Adrenal gland (tissue), 12 donors: ENCODE measurements around the gene KIFC1. TPM values are rescaled to one million over a fixed set of nuclear protein-coding genes. Genes with fewer than 3 reads are reported as not detected.

Source experiments
- DNase-seq, 7 donors: peaks; one replicate each; pipeline ENCODE4 v3.0.0-alpha.2; 2019 to 2020
- H3K27ac ChIP-seq, 5 donors: fragments of 200-600 bp; sonication (generic) in 4 of 5; 1 replicate in 3 of 5; 2 replicates in 2 of 5; pipeline versions ENCODE4 v1.5.1 to v1.8.0; 2016 to 2020; ENCODE audit warnings: mild to moderate bottlenecking in 1 of 5
- H3K27me3 ChIP-seq: fragments of 200-600 bp; 2 replicates; pipeline ENCODE4 v1.8.0; 2021
- H3K36me3 ChIP-seq, 2 donors: fragments of 200-600 bp; replicated peaks in 1 of 2; 1 replicate in 1 of 2; 2 replicates in 1 of 2; pipeline versions ENCODE4 v1.5.1 to v1.8.0; 2018 to 2022
- H3K4me1 ChIP-seq, 2 donors: fragments of 200-600 bp; replicated peaks in 1 of 2; 1 replicate in 1 of 2; 2 replicates in 1 of 2; pipeline versions ENCODE4 v1.5.1 to v1.8.0; 2018 to 2021
- H3K4me3 ChIP-seq, 4 donors: fragments of 200-600 bp; sonication (generic) in 3 of 4; one replicate each; pipeline ENCODE4 v1.5.1; 2016 to 2018
- H3K9me3 ChIP-seq, 3 donors: fragments of 200-600 bp; sonication (generic) in 1 of 3; replicated peaks in 1 of 3; 1 replicate in 2 of 3; 2 replicates in 1 of 3; pipeline versions ENCODE4 v1.5.1 to v1.8.0; 2016 to 2021
- POLR2A ChIP-seq, 2 donors: fragments of 450-650 bp; IDR thresholded peaks; one replicate each; pipeline ENCODE4 v1.6.1; 2017; ENCODE audit warnings: antibody characterized with exemption in 2 of 2, mild to moderate bottlenecking in 2 of 2, moderate library complexity in 1 of 2
- WGBS, 4 donors: extraction: QIAGEN DNeasy Blood & Tissue Kit in 2 of 4; methylation state at CpG; one replicate each; pipeline versions ENCODE4 v1.1.5 to v1.1.7; 2013 to 2017; 5-methylcytosine and 5-hydroxymethylcytosine counted together
- intact Hi-C, 2 donors: fragments of 100-400 bp; cut with DNase I; formaldehyde crosslinking; loops; one replicate each; pipeline versions ENCODE4 v1.14.1 to v1.15.0; 2022 to 2023
- polyA plus RNA-seq, 3 donors: library from polyadenylated mRNA; stranded (reverse); fragments of 200-250 nt in 2 of 3; fragments of 350-450 nt in 1 of 3; fragmentation: Illumina TruSeq in 1 of 3; extraction: RNeasy Lipid Tissue Mini Kit (QIAGEN cat#74804) in 1 of 3; gene quantifications; one replicate each; pipeline ENCODE4 v1.2.3, GENCODE V29; 2013 to 2014
- total RNA-seq, 9 donors: library from RNA; depleted of rRNA in 4 of 9; stranded (reverse); fragments of >200 nt in 4 of 9; fragments of 120-200 nt in 1 of 9; fragmentation: NEBNext Ultra II Directional in 1 of 9; extraction: Animal tissue kit (Norgen Biotek cat#: 25700) in 1 of 9; gene quantifications; one replicate each; pipeline versions ENCODE4 v1.1.0 to v1.2.4, GENCODE V29; 2013 to 2023
- TF ChIP-seq, protein P1 (sequence below), 6 experiments: fragments of 450-650 bp in 4 of 6; fragments of 200-600 bp in 2 of 6; sonication (generic) in 1 of 6; IDR thresholded peaks; 1 replicate in 5 of 6; 2 replicates in 1 of 6; pipeline versions ENCODE4 v1.5.1 to v1.8.0; 2016 to 2021; ENCODE audit warnings: antibody characterized with exemption in 6 of 6, mild to moderate bottlenecking in 2 of 6, moderate library complexity in 1 of 6
- donor health status: healthy with polysubstance abuse.
- donor health status: Bipolar disorder and iron deficiency.
- donor health status: DM: yes; HTN: yes; CAD: no.
- donor health status: DM: no; HTN: no; CAD: no.
- donor health status: DM: no; HTN: no; CAD: no.
- donor health status: DM: yes; HTN: yes; CAD: no.

KIFC1 gene
- total and polyA plus RNA-seq, 12 donors, result 0.60 to 9.5 (median 1.4) TPM; not detected in 1

DNA sequence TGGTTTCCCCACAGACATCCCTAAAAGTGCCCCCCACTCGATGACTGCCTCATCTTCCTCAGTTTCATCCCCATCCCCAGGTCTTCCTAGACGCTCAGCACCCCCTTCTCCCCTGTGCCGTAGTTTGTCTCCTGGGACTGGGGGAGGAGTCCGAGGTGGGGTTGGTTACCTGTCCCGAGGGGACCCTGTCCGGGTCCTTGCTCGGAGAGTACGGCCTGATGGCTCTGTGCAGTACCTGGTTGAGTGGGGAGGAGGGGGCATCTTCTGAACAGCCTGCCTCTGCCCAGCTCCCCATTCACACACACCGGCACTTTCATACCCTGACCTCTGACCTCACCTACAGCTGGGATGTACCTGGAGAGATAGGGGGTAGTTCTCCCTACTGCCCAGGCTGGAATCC lies 24.2 kb downstream of the KIFC1 start:
- TF ChIP-seq POLR2A (IDR thresholded peaks at IDR 0.05), result no peak
- TF ChIP-seq, protein P1, sequence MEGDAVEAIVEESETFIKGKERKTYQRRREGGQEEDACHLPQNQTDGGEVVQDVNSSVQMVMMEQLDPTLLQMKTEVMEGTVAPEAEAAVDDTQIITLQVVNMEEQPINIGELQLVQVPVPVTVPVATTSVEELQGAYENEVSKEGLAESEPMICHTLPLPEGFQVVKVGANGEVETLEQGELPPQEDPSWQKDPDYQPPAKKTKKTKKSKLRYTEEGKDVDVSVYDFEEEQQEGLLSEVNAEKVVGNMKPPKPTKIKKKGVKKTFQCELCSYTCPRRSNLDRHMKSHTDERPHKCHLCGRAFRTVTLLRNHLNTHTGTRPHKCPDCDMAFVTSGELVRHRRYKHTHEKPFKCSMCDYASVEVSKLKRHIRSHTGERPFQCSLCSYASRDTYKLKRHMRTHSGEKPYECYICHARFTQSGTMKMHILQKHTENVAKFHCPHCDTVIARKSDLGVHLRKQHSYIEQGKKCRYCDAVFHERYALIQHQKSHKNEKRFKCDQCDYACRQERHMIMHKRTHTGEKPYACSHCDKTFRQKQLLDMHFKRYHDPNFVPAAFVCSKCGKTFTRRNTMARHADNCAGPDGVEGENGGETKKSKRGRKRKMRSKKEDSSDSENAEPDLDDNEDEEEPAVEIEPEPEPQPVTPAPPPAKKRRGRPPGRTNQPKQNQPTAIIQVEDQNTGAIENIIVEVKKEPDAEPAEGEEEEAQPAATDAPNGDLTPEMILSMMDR (IDR thresholded peaks at IDR 0.05), result no peak
- peaks cover 0 to 44% of the 10 kb centered on the region in 2 donors for H3K36me3 ChIP-seq
- WGBS, 4 donors, result 69 to 82% (median 78%) methylated on average over 9 of the region's 9 CpGs
- no peaks in the 10 kb centered on the region for H3K9me3 ChIP-seq
- H3K4me3 ChIP-seq, result no peak overlapping the region
- intact Hi-C loops, result loop anchor here in 1 of 2 donors (10.0 kb wide), 1 partner anchor 1681 kb away; the partner anchor contains the start of gene CLIC1
- DNase-seq, result peak in 1 of 7 donors; percentile 55
- peaks cover 33 to 58% of the 10 kb centered on the region in 2 donors for H3K4me1 ChIP-seq
- no peak overlapping the region for H3K27ac ChIP-seq
- H3K27me3 ChIP-seq, result no peaks in the 10 kb centered on the region

DNA sequence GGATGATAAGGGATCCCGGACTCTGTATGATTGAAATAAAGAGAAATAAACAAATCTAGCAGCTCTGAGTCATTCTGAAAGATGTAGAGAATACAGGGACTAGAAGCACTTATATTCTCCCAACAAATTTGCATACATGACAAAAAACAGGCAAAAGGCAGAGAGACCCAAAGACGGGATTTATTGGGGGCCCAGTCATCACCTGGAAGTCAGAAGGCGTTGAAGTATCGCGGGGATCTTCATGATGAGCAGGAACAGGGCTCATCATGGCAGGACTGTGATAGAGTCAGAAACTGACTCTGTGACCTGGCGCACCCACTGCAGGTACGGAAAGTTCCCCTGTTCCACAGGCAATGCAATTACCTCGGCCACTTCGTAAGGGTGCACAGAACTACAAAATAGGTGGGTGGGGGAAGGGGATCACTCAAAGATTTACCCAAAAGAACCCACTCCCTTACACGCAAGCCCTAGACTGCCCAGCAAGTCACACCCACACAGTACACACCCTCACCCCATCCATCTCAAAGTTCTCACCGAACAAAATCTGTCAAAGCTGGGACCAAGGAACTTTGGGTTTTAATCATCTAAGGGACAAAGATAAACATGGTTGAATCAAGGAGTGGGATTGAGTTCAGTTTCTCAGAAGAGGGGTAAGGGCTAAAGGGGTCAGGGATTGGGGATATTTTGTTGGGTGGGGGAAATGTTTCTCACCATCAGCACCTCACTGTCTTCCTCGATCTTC lies 24.9 kb downstream of the KIFC1 start:
- peak overlapping the region in 2 of 4 donors; percentile 47 to 66 for H3K4me3 ChIP-seq
- peak overlapping the region in 3 of 5 donors; percentile 90 to 95 (median 93) for H3K27ac ChIP-seq
- H3K4me1 ChIP-seq, result peaks cover 31 to 57% of the 10 kb centered on the region in 2 donors
- TF ChIP-seq POLR2A (IDR thresholded peaks at IDR 0.05), result no peak
- TF ChIP-seq, protein P1 (IDR thresholded peaks at IDR 0.05), result no peak
- intact Hi-C loops, result loop anchor here in 1 of 2 donors (10.0 kb wide), 1 partner anchor 1682 kb away; the partner anchor contains the start of gene CLIC1
- no peaks in the 10 kb centered on the region for H3K9me3 ChIP-seq
- H3K27me3 ChIP-seq, result no peaks in the 10 kb centered on the region
- H3K36me3 ChIP-seq, result peaks cover 0 to 44% of the 10 kb centered on the region in 2 donors
- 47 to 57% (median 55%) methylated on average over 12 of the region's 12 CpGs for WGBS, 4 donors
- DNase-seq, result peak in 1 of 7 donors; percentile 50

DNA sequence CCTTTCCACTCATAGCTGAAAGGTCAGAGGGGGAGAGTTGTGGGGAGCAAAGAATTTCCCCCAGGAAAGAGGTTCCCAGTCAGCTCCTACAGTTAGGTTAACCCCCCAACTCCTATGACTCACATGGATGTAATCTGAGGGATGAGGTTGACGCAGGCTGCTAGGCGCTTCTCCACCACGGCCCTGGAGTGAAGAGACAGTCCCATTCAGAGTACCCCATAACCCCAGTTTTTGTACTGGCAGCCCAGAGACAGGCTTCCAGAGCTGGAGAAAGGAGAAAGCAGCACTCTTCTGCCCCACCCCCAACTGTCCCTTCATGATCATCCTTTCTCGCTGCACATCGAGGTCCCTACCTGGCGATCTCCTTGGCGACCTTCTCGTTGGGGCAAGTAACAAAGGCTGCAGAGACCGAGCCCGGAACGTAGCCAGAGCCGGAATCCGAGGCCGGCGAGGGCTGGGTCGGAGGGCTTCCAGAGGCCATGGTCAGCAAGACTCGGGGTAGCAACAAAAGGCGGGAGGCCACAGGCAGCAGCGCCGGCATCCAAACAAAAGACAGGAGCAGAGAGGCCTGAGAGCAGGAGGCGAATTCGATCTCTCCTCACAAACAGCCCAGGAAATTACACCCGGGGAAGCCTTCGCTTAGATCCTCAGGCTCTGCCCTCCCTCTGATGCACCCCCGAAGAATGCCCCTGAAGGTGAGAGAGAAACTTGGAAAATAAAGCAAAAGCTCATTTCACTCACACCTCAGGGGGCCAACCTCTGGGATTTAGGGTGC lies 25.7 kb downstream of the KIFC1 start:
- Histone ChIP-seq H3K4me1 (peaks cover 26 to 50% of the 10 kb centered on the region in 2 donors), H3K36me3 (peaks cover 0 to 41% of the 10 kb centered on the region in 2 donors), H3K27ac (peak overlapping the region; percentile 70 to 95 (median 90)), H3K9me3 (no peaks in the 10 kb centered on the region), H3K4me3 (peak overlapping the region; percentile 47 to 83 (median 65)), H3K27me3 (no peaks in the 10 kb centered on the region)
- peak in 1 of 2 donors; percentile 35 for TF ChIP-seq POLR2A (IDR thresholded peaks at IDR 0.05)
- TF ChIP-seq, protein P1 (IDR thresholded peaks at IDR 0.05), result peak in 1 of 6 experiments; percentile 5
- 1 to 2% (median 1%) methylated on average over 13 to 25 of the region's 25 CpGs for WGBS, 4 donors
- peak; percentile 48 to 73 (median 64) for DNase-seq
- intact Hi-C loops, result loop anchor here in 1 of 2 donors (10.0 kb wide), 1 partner anchor 1683 kb away; the partner anchor contains the start of gene CLIC1
